Measurements from ENCODE around the gene POLR1E. TPM values are rescaled to one million over a fixed set of nuclear protein-coding genes. Genes with fewer than 3 reads are reported as not detected.
"Not testable (repeated sequence)": the region's sequence is repeated elsewhere in the genome, so short reads cannot be mapped to it uniquely, and the experiment has no call there.

POLR1E gene
- total RNA-seq, 1 experiment from 2014 or later: 60.9 TPM

GRCh38 chr9:37465249-37466036 lies 20.3 kb upstream of the POLR1E start, which contains the start of gene ZBTB5 (continued):
- TF ChIP-seq CTCF (IDR thresholded peaks at IDR 0.05 in 2 of 3, conservative IDR thresholded peaks at IDR 0.05 in 1 of 3; ENCODE audit: borderline replicate concordance in 1 of 3, insufficient read depth in 1 of 3, low read depth in 2 of 3, low read length in 2 of 3): no peak

GRCh38 chr9:37466037-37466709 lies 19.6 kb upstream of the POLR1E start:
- ChIA-PET CTCF (no interaction called here), RAD21 (ENCODE audit: low non-redundant PET in 1 of 2, low total read pairs in 2 of 2, uncharacterized antibody in 2 of 2, unreplicated experiment in 2 of 2) (no interaction called here), POLR2A (interaction anchor here (0.9 to 2.2 kb wide), 4 partner anchors 11 to 1226 kb away, joined by 3 to 16 read pairs (median 4); no protein-coding TSS in a partner anchor)
- Histone ChIP-seq H3K36me3 (ENCODE audit: control insufficient read depth in 1 of 2, insufficient read depth in 2 of 2, low read length in 2 of 2) (no peaks in the 10 kb centered on the region; a peak in 1 of 4 replicates), H3K4me3 (replicated peaks in 1 of 2; ENCODE audit: low read depth in 1 of 2, low read length in 2 of 2) (peak overlapping the region; percentile 72 to 96), H3K9ac (ENCODE audit: low read length) (peak overlapping the region; percentile 88), H3K27ac (ENCODE audit: low read depth, low read length) (peak overlapping the region; percentile 87), H2AFZ (ENCODE audit: low read depth, low read length, poor library complexity, severe bottlenecking) (no peak overlapping the region), H3K4me2 (ENCODE audit: low read length) (peak overlapping the region; percentile 92), H4K20me1 (ENCODE audit: insufficient read depth) (peaks cover 11% of the 10 kb centered on the region; the same call in 1 of the 2 replicates), H3K79me2 (ENCODE audit: insufficient read depth, low read length) (peaks cover 61% of the 10 kb centered on the region), H3K9me3 (ENCODE audit: control insufficient read depth in 1 of 2, insufficient read depth in 1 of 2, low read depth in 1 of 2, low read length in 2 of 2) (no peaks in the 10 kb centered on the region), H3K27me3 (ENCODE audit: insufficient read depth, low read length) (no peaks in the 10 kb centered on the region), H3K9me2 (ENCODE audit: insufficient read depth) (no peaks in the 10 kb centered on the region), H3K4me1 (ENCODE audit: control insufficient read depth in 1 of 2, insufficient read depth in 2 of 2, low read length in 2 of 2) (peaks cover 21 to 43% of the 10 kb centered on the region in 2 experiments)
- peak; percentile 43 for DNase-seq (ENCODE audit: low read depth, low spot score)
- peak; percentile 8 for ATAC-seq
- TF ChIP-seq POLR2AphosphoS5 (IDR thresholded peaks at IDR 0.05; ENCODE audit: low read depth, low read length): peak; percentile 20
- TF ChIP-seq SIN3A (IDR thresholded peaks at IDR 0.05; ENCODE audit: low read depth): no peak
- TF ChIP-seq EZH2phosphoT487 (IDR thresholded peaks at IDR 0.05; ENCODE audit: borderline replicate concordance): no peak
- BruUV-seq (replicated peaks): TSS peak; percentile 99
- intact Hi-C loops (cut with micrococcal nuclease): no loop called here

- H2AFZ ChIP-seq (ENCODE audit: low read depth, low read length, poor library complexity, severe bottlenecking); ATAC-seq; intact Hi-C loops (cut with micrococcal nuclease); DNase-seq (ENCODE audit: low read depth, low spot score); CTCF ChIA-PET; BruUV-seq (replicated peaks); RAD21 ChIA-PET (ENCODE audit: low non-redundant PET in 1 of 2, low total read pairs in 2 of 2, uncharacterized antibody in 2 of 2, unreplicated experiment in 2 of 2); H3K9me3 ChIP-seq (ENCODE audit: control insufficient read depth in 1 of 2, insufficient read depth in 1 of 2, low read depth in 1 of 2, low read length in 2 of 2); H3K36me3 ChIP-seq (ENCODE audit: control insufficient read depth in 1 of 2, insufficient read depth in 2 of 2, low read length in 2 of 2); H3K9me2 ChIP-seq (ENCODE audit: insufficient read depth); H3K27me3 ChIP-seq (ENCODE audit: insufficient read depth, low read length); POLR2A ChIA-PET: not testable (repeated sequence)
- Histone ChIP-seq H3K4me2 (ENCODE audit: low read length) (peak overlapping the region; percentile 92), H3K79me2 (ENCODE audit: insufficient read depth, low read length) (peaks cover 47% of the 10 kb centered on the region), H3K4me3 (replicated peaks in 1 of 2; ENCODE audit: low read depth in 1 of 2, low read length in 2 of 2) (peak overlapping the region; percentile 72 to 96), H3K9ac (ENCODE audit: low read length) (peak overlapping the region; percentile 88), H4K20me1 (ENCODE audit: insufficient read depth) (peaks cover 11% of the 10 kb centered on the region; the same call in 1 of the 2 replicates), H3K27ac (ENCODE audit: low read depth, low read length) (peak overlapping the region; percentile 87), H3K4me1 (ENCODE audit: control insufficient read depth in 1 of 2, insufficient read depth in 2 of 2, low read length in 2 of 2) (peaks cover 29 to 51% of the 10 kb centered on the region in 2 experiments)
These were observed 18.2 kb upstream of the POLR1E start for GRCh38 chr9:37467530-37467929.
